ENCODE results near the gene CHN1.

CHN1 gene

GRCh38 chr2:174877301-174877700 is 127.9 kb downstream of the CHN1 start:
- Histone ChIP-seq H4K91ac (ENCODE audit: low read depth, low read length) (no peak overlapping the region), H2BK12ac (ENCODE audit: low read length) (no peak overlapping the region), H3K4me2 (ENCODE audit: low read length) (no peak overlapping the region), H3K14ac (ENCODE audit: low read length) (no peak overlapping the region), H4K12ac (ENCODE audit: low read depth, low read length) (no peak overlapping the region), H2AK5ac (ENCODE audit: low read length) (no peak overlapping the region), H3K27ac (ENCODE audit: low read depth, low read length) (no peak overlapping the region), H3K79me2 (ENCODE audit: control insufficient read depth, insufficient read depth, low read length, poor library complexity) (no peaks in the 10 kb centered on the region), H3K4ac (ENCODE audit: low read depth, low read length) (no peak overlapping the region), H2BK5ac (ENCODE audit: low read depth, low read length, poor library complexity) (no peak overlapping the region), H4K8ac (ENCODE audit: low read depth, low read length) (no peak overlapping the region), H3K18ac (ENCODE audit: low read length) (no peak overlapping the region), H3K4me3 (ENCODE audit: low read depth, low read length) (no peak overlapping the region), H3K9ac (ENCODE audit: low read length) (no peak overlapping the region), H3K23ac (ENCODE audit: low read length) (no peak overlapping the region), H3K4me1 (ENCODE audit: control insufficient read depth in 1 of 2, insufficient read depth in 2 of 2, low read length in 2 of 2) (peaks cover 0 to 2% of the 10 kb centered on the region in 2 experiments), H2AFZ (ENCODE audit: insufficient read depth, low read length, poor library complexity) (no peak overlapping the region), H3K27me3 (ENCODE audit: insufficient read depth, low read length) (no peaks in the 10 kb centered on the region), H3K36me3 (ENCODE audit: control insufficient read depth in 1 of 2, insufficient read depth in 2 of 2, low read length in 2 of 2) (no peaks in the 10 kb centered on the region), H3K9me3 (ENCODE audit: insufficient read depth, low read depth, low read length) (no peaks in the 10 kb centered on the region), H2BK120ac (ENCODE audit: insufficient read depth, low read length, poor library complexity) (no peak overlapping the region), H3K79me1 (ENCODE audit: low read length) (no peaks in the 10 kb centered on the region)
- no peak for DNase-seq
- no CpG with 5 or more reads among the region's 1 CpG for WGBS (ENCODE audit: extremely low coverage, insufficient coverage, insufficient read length)

DNA sequence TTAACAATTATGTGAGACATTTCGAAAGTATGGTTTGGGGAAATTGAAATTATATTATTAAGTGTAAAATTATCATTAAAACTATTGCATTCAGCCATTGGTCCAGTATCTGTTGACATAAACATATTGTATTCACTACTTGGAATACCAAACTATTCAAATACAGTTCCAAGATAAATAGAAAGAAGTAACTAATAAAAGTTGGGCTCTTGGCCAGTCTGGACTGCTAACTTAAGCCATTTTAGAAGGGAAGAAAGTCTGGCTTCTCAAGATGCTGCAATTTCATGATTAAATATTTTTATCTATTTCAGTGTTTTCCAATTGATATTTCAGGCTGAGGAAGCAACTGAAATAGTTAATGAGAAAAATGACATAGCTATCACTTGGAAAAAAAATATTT is 131.1 kb downstream of the CHN1 start:
- H2AK5ac ChIP-seq (ENCODE audit: low read length): no peak overlapping the region
- no peak overlapping the region for H4K8ac ChIP-seq (ENCODE audit: low read depth, low read length)
- H3K36me3 ChIP-seq (ENCODE audit: control insufficient read depth in 1 of 2, insufficient read depth in 2 of 2, low read length in 2 of 2): no peaks in the 10 kb centered on the region
- no peak overlapping the region for H2AFZ ChIP-seq (ENCODE audit: insufficient read depth, low read length, poor library complexity)
- H3K18ac ChIP-seq (ENCODE audit: low read length): no peak overlapping the region
- no peak overlapping the region for H3K4me3 ChIP-seq (ENCODE audit: low read depth, low read length)
- no peak overlapping the region for H3K9ac ChIP-seq (ENCODE audit: low read length)
- H3K4ac ChIP-seq (ENCODE audit: low read depth, low read length): no peak overlapping the region
- H3K4me2 ChIP-seq (ENCODE audit: low read length): no peak overlapping the region
- no peak overlapping the region for H4K91ac ChIP-seq (ENCODE audit: low read depth, low read length)
- 100% methylated on average over 1 of the region's 1 CpG for WGBS (ENCODE audit: extremely low coverage, insufficient coverage, insufficient read length)
- no peak overlapping the region for H3K23ac ChIP-seq (ENCODE audit: low read length)
- no peak overlapping the region for H4K12ac ChIP-seq (ENCODE audit: low read depth, low read length)
- no peak overlapping the region for H3K27ac ChIP-seq (ENCODE audit: low read depth, low read length)
- no peaks in the 10 kb centered on the region for H3K27me3 ChIP-seq (ENCODE audit: insufficient read depth, low read length)
- no peaks in the 10 kb centered on the region for H3K9me3 ChIP-seq (ENCODE audit: insufficient read depth, low read depth, low read length)
- no peaks in the 10 kb centered on the region for H3K79me2 ChIP-seq (ENCODE audit: control insufficient read depth, insufficient read depth, low read length, poor library complexity)
- no peak overlapping the region for H3K14ac ChIP-seq (ENCODE audit: low read length)
- no peaks in the 10 kb centered on the region for H3K79me1 ChIP-seq (ENCODE audit: low read length)
- H2BK120ac ChIP-seq (ENCODE audit: insufficient read depth, low read length, poor library complexity): no peak overlapping the region
- H3K4me1 ChIP-seq (ENCODE audit: control insufficient read depth in 1 of 2, insufficient read depth in 2 of 2, low read length in 2 of 2): peaks cover 0 to 2% of the 10 kb centered on the region in 2 experiments
- no peak overlapping the region for H2BK5ac ChIP-seq (ENCODE audit: low read depth, low read length, poor library complexity)
- no peak for DNase-seq
- H2BK12ac ChIP-seq (ENCODE audit: low read length): no peak overlapping the region

GRCh38 chr2:174873471-174873870 is 131.7 kb downstream of the CHN1 start:
- H2AK5ac ChIP-seq (ENCODE audit: low read length): no peak overlapping the region

DNA sequence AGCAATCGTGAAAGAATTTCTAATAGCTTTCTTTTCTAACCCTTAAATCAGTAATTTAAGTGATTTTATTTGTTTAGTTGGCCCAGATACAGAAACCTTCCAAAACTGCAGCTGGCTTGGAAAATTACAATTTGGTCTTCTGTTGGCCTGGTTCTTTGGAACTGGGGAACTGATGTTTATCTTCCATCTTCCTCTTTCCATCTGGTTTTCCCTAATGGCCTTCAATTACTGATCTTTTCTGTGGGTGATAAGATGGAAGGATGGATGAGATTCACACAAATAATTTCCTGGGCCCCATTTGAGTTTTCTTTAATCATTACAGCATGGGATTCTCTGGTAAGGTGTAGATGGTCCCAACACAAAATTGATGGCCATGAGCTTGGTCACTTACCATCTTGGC is 134.4 kb downstream of the CHN1 start:
- no peak overlapping the region for H3K14ac ChIP-seq (ENCODE audit: low read length)
- no peak overlapping the region for H4K91ac ChIP-seq (ENCODE audit: low read depth, low read length)
- no peak overlapping the region for H3K27ac ChIP-seq (ENCODE audit: low read depth, low read length)
- H2BK12ac ChIP-seq (ENCODE audit: low read length): no peak overlapping the region
- H3K4me3 ChIP-seq (ENCODE audit: low read depth, low read length): no peak overlapping the region
- H4K12ac ChIP-seq (ENCODE audit: low read depth, low read length): no peak overlapping the region
- peaks cover 0 to 2% of the 10 kb centered on the region in 2 experiments for H3K4me1 ChIP-seq (ENCODE audit: control insufficient read depth in 1 of 2, insufficient read depth in 2 of 2, low read length in 2 of 2)
- H3K79me2 ChIP-seq (ENCODE audit: control insufficient read depth, insufficient read depth, low read length, poor library complexity): no peaks in the 10 kb centered on the region
- no peaks in the 10 kb centered on the region for H3K27me3 ChIP-seq (ENCODE audit: insufficient read depth, low read length)
- no peaks in the 10 kb centered on the region for H3K79me1 ChIP-seq (ENCODE audit: low read length)
- no peak for DNase-seq
- WGBS (ENCODE audit: extremely low coverage, insufficient coverage, insufficient read length): no CpG with 5 or more reads among the region's 1 CpG
- no peak overlapping the region for H3K23ac ChIP-seq (ENCODE audit: low read length)
- H2BK5ac ChIP-seq (ENCODE audit: low read depth, low read length, poor library complexity): no peak overlapping the region
- no peak overlapping the region for H3K9ac ChIP-seq (ENCODE audit: low read length)
- H2AK5ac ChIP-seq (ENCODE audit: low read length): no peak overlapping the region
- no peak overlapping the region for H3K18ac ChIP-seq (ENCODE audit: low read length)
- no peak overlapping the region for H4K8ac ChIP-seq (ENCODE audit: low read depth, low read length)
- no peak overlapping the region for H2AFZ ChIP-seq (ENCODE audit: insufficient read depth, low read length, poor library complexity)
- no peak overlapping the region for H3K4me2 ChIP-seq (ENCODE audit: low read length)
- no peaks in the 10 kb centered on the region for H3K36me3 ChIP-seq (ENCODE audit: control insufficient read depth in 1 of 2, insufficient read depth in 2 of 2, low read length in 2 of 2)
- no peaks in the 10 kb centered on the region for H3K9me3 ChIP-seq (ENCODE audit: insufficient read depth, low read depth, low read length)
- H2BK120ac ChIP-seq (ENCODE audit: insufficient read depth, low read length, poor library complexity): no peak overlapping the region
- no peak overlapping the region for H3K4ac ChIP-seq (ENCODE audit: low read depth, low read length)

More at GRCh38 chr2:174873471-174873870, 131.7 kb downstream of the CHN1 start:
- Histone ChIP-seq H3K18ac (ENCODE audit: low read length) (no peak overlapping the region), H3K27me3 (ENCODE audit: insufficient read depth, low read length) (no peaks in the 10 kb centered on the region), H3K9ac (ENCODE audit: low read length) (no peak overlapping the region), H2BK5ac (ENCODE audit: low read depth, low read length, poor library complexity) (no peak overlapping the region), H2AFZ (ENCODE audit: insufficient read depth, low read length, poor library complexity) (no peak overlapping the region), H3K14ac (ENCODE audit: low read length) (no peak overlapping the region), H2BK120ac (ENCODE audit: insufficient read depth, low read length, poor library complexity) (no peak overlapping the region), H3K4ac (ENCODE audit: low read depth, low read length) (no peak overlapping the region), H3K4me1 (ENCODE audit: control insufficient read depth in 1 of 2, insufficient read depth in 2 of 2, low read length in 2 of 2) (peaks cover 0 to 2% of the 10 kb centered on the region in 2 experiments), H3K4me2 (ENCODE audit: low read length) (no peak overlapping the region), H4K91ac (ENCODE audit: low read depth, low read length) (no peak overlapping the region), H4K8ac (ENCODE audit: low read depth, low read length) (no peak overlapping the region), H4K12ac (ENCODE audit: low read depth, low read length) (no peak overlapping the region), H3K27ac (ENCODE audit: low read depth, low read length) (peak overlapping the region; percentile 54), H3K79me2 (ENCODE audit: control insufficient read depth, insufficient read depth, low read length, poor library complexity) (no peaks in the 10 kb centered on the region), H3K4me3 (ENCODE audit: low read depth, low read length) (no peak overlapping the region), H2BK12ac (ENCODE audit: low read length) (no peak overlapping the region), H3K23ac (ENCODE audit: low read length) (no peak overlapping the region), H3K9me3 (ENCODE audit: insufficient read depth, low read depth, low read length) (no peaks in the 10 kb centered on the region), H3K36me3 (ENCODE audit: control insufficient read depth in 1 of 2, insufficient read depth in 2 of 2, low read length in 2 of 2) (no peaks in the 10 kb centered on the region), H3K79me1 (ENCODE audit: low read length) (no peaks in the 10 kb centered on the region)
- DNase-seq: no peak
